Transverse colon (tissue), 4 donors: Measurements from ENCODE around the gene SMIM44. TPM values are rescaled to one million over a fixed set of nuclear protein-coding genes. Genes with fewer than 3 reads are reported as not detected.
A peak's percentile ranks its signal among the peaks of the same experiment; 100 is the strongest.
"Not testable (repeated sequence)": the region's sequence is repeated elsewhere in the genome, so short reads cannot be mapped to it uniquely, and the experiment has no call there.

Experiments used
- DNase-seq: peaks from one replicate; pipeline ENCODE4 v3.0.0-alpha.2; 2019
- H3K27ac ChIP-seq, 4 donors: fragments of 200-600 bp; sonication (generic); 2 replicates each; pipeline ENCODE4 v1.5.1; 2016 to 2018; ENCODE audit warnings: inconsistent platforms in 4 of 4
- H3K27me3 ChIP-seq: fragments of 200-600 bp; sonication (generic); 2 replicates; pipeline ENCODE4 v1.5.1; 2017; ENCODE audit warnings: inconsistent platforms
- H3K36me3 ChIP-seq, 4 donors: fragments of 200-600 bp; sonication (generic); 2 replicates each; pipeline ENCODE4 v1.5.1; 2017 to 2019; ENCODE audit warnings: inconsistent platforms in 4 of 4
- H3K4me1 ChIP-seq, 4 donors: fragments of 200-600 bp; sonication (generic); 2 replicates each; pipeline ENCODE4 v1.5.1; 2017 to 2020; ENCODE audit warnings: inconsistent platforms in 4 of 4
- H3K4me3 ChIP-seq, 4 donors: fragments of 200-600 bp; sonication (generic); 1 replicate in 1 of 4; 2 replicates in 3 of 4; pipeline versions ENCODE4 v1.5.1 to v1.6.1; 2017 to 2019; ENCODE audit warnings: inconsistent platforms in 4 of 4
- H3K9me3 ChIP-seq, 2 donors: fragments of 200-600 bp; sonication (generic); 2 replicates each; pipeline ENCODE4 v1.5.1; 2017 to 2019; ENCODE audit warnings: inconsistent platforms in 2 of 2
- CTCF ChIP-seq, 5 experiments: fragments of 200-600 bp in 3 of 5; fragments of 450-650 bp in 2 of 5; sonication (generic) in 3 of 5; IDR thresholded peaks; 1 replicate in 2 of 5; 2 replicates in 3 of 5; pipeline ENCODE4 v1.5.1; 2016 to 2017; ENCODE audit warnings: antibody characterized with exemption in 5 of 5, inconsistent platforms in 3 of 5, mild to moderate bottlenecking in 2 of 5, moderate library complexity in 1 of 5
- EP300 ChIP-seq: sonication (generic); formaldehyde crosslinking; IDR thresholded peaks from one replicate; pipeline ENCODE4 v1.6.1; 2017; ENCODE audit warnings: antibody characterized with exemption, low read depth
- POLR2A ChIP-seq: fragments of 450-650 bp; IDR thresholded peaks from one replicate; pipeline ENCODE4 v1.6.1; 2016; ENCODE audit warnings: antibody characterized with exemption, mild to moderate bottlenecking, moderate library complexity
- POLR2AphosphoS5 ChIP-seq, 3 donors: sonication (generic); formaldehyde crosslinking; IDR thresholded peaks; one replicate each; pipeline ENCODE4 v1.6.1; 2016; ENCODE audit warnings: antibody characterized with exemption in 3 of 3
- WGBS, 2 donors: methylation state at CpG; one replicate each; pipeline ENCODE4 v1.1.5; 2018; ENCODE audit warnings: low coverage in 1 of 2; 5-methylcytosine and 5-hydroxymethylcytosine counted together
- in situ Hi-C, 4 donors: fragments of 200-750 bp; cut with MboI; loops; one replicate each; pipeline versions ENCODE4 v1.15.0 to v1.15.1; 2017; ENCODE audit warnings: low sequenced_read_pairs in 3 of 4, low pct_ligation_motif_present in 1 of 4, low pct_unique_long_range_greater_than_20kb in 1 of 4
- intact Hi-C: fragments of 100-400 bp; cut with DNase I; formaldehyde crosslinking; loops from one replicate; pipeline ENCODE4 v1.15.1; 2023; ENCODE audit warnings: low total_unique reads
- total RNA-seq, 4 donors: library from RNA; depleted of rRNA; stranded (reverse); fragments of >200 nt; gene quantifications; one replicate each; pipeline ENCODE4 v1.1.0, GENCODE V29; 2016

The SMIM44 gene
- total RNA-seq, 4 donors from 2014 or later: 4.1 to 15.3 TPM; not detected in 2

DNA sequence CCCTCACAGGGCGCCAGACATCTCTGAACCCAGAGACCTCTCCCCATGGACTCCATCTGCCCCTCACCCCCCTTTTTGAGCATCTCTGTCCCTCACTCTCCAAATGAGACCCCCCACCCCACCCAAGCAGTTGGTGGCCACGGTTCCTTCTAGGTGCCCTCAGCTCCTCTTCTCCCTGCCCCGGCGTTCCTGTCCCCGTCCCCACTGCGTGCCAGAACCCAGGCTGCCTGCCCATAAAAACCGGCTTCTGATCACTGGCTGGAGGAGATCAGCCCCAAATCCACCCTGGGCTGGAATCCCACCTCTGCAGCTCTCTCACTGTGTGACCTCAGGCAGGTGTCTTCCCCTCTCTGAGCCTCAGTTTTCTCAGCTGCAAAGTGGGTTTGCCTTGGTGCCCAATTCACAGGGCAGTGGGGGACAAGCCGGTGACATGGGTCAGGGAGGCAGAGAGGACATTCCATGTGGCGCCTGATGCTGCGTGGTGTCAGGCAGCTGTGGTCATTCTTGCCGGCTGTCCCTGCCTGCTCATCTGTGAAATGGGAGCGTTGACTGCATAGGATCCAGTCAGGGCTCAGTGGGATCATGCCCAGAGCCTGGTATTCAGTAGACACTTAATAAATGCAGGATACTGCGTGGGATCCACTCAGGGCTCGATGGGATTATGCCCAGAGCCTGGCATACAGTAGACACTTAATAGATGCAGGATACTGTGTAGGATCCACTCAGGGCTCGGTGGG is 28.4 kb downstream of the SMIM44 start:
- H3K4me3 ChIP-seq: no peak overlapping the region
- peaks cover 17 to 37% (median 31%) of the 10 kb centered on the region in 4 donors for H3K4me1 ChIP-seq
- TF ChIP-seq EP300 (no peak), POLR2AphosphoS5 (IDR thresholded peaks at IDR 0.05) (no peak), POLR2A (no peak)
- H3K27ac ChIP-seq: peak overlapping the region in 2 of 4 donors; percentile 43 to 87
- H3K36me3 ChIP-seq: peaks cover 0 to 40% (median 4%) of the 10 kb centered on the region in 4 donors
- WGBS, 2 donors: 94 to 95% methylated on average over 3 to 15 of the region's 15 CpGs
- intact Hi-C loops: no loop called here
- no peaks in the 10 kb centered on the region for H3K27me3 ChIP-seq
- in situ Hi-C loops: no loop called here
- H3K9me3 ChIP-seq: no peaks in the 10 kb centered on the region
- no peak for DNase-seq

DNA sequence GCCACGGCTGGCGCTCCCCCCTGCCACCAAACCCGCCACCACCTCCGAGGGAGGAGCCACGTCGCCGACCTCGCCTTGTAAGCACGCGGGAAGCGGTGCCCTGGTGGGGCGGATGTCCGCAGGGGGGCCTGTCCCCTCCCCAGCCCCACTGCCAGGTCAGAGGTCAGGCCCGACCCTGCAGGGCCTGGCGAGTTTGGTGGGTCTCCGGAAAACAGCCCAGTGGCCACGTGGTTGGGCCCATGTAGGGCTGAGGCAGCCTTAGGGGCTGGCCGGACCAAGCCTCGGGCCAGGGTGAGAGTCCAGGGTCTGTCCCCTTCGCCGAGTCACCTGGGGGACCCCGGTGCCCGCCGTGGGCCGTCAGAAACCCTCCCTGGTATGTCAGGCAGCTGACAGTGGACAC is 29.4 kb downstream of the SMIM44 start:
- TF ChIP-seq POLR2AphosphoS5 (IDR thresholded peaks at IDR 0.05): no peak
- TF ChIP-seq EP300: no peak
- peaks cover 0 to 48% (median 6%) of the 10 kb centered on the region in 4 donors for H3K36me3 ChIP-seq
- no peak overlapping the region for H3K4me3 ChIP-seq
- 79% methylated on average over 25 of the region's 25 CpGs; no CpG with 5 or more reads in 1 of the 2 donors for WGBS, 2 donors
- in situ Hi-C loops: no loop called here
- intact Hi-C loops: no loop called here
- H3K9me3 ChIP-seq: no peaks in the 10 kb centered on the region
- no peaks in the 10 kb centered on the region for H3K27me3 ChIP-seq
- peak overlapping the region in 3 of 4 donors; percentile 27 to 69 (median 43) for H3K27ac ChIP-seq
- peaks cover 15 to 29% (median 23%) of the 10 kb centered on the region in 4 donors for H3K4me1 ChIP-seq
- DNase-seq: no peak

DNA sequence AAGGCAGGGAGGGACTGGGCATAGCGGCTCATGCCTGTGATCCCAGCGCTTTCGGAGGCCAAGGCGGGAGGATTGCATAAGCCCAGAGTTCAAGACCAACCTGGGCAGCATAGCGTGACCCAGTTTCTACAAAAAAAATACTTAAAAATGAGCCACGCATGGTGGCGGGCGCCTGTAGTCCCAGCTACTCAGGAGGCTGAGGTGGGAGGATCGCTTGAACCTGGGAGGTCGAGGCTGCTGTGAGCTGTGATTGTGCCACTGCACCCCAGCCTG is 30.4 kb downstream of the SMIM44 start:
- peaks cover 0 to 48% (median 7%) of the 10 kb centered on the region in 4 donors for H3K36me3 ChIP-seq
- H3K27me3 ChIP-seq, in situ Hi-C loops, DNase-seq, intact Hi-C loops, H3K4me3 ChIP-seq, H3K9me3 ChIP-seq: not testable (repeated sequence)
- H3K27ac ChIP-seq: peak overlapping the region in 3 of 4 donors; percentile 69 to 83 (median 81)
- WGBS, 2 donors: 97% methylated on average over 10 of the region's 10 CpGs; no CpG with 5 or more reads in 1 of the 2 donors
- peaks cover 8 to 20% (median 14%) of the 10 kb centered on the region in 4 donors for H3K4me1 ChIP-seq

DNA sequence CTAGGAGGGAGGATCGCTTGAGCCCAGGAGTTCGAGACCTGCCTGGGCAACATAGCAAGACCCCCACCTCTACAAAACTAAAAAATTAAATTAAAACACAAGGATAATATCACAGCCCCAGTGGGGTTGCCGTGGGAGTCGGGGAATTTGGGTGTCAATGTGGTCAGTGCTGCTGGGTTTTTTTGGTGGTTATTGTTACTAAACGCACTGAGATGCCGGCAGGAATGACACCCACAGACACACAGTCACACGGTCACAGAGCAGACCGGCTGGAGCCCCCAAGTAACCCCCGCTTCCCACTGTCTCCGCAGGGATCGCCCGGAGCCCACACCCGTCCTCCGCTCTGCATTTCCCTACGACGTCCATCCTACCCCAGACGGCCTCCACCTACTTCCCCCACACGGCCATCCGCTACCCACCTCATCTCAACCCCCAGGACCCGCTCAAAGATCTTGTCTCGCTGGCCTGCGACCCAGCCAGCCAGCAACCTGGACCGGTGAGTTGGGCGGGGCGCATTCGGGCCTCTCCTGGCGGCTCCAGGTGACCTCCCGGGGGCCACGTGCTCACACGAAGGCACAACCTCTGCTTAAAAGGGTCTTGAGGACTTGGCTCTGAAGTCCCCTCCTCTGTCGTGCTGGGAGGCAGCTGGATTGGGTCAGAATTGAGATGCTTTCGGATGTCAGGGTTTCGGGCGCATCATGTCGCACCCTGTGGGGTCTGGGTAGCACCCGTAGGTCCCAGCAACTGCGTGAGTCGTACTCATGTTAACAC is 30.9 kb downstream of the SMIM44 start:
- Histone ChIP-seq H3K4me3 (no peak overlapping the region), H3K9me3 (no peaks in the 10 kb centered on the region), H3K4me1 (peaks cover 3 to 15% (median 9%) of the 10 kb centered on the region in 4 donors), H3K36me3 (peaks cover 0 to 52% (median 7%) of the 10 kb centered on the region in 4 donors), H3K27ac (peak overlapping the region; percentile 69 to 83 (median 76)), H3K27me3 (no peaks in the 10 kb centered on the region)
- 92 to 96% methylated on average over 11 to 38 of the region's 38 CpGs for WGBS, 2 donors
- intact Hi-C loops: no loop called here
- in situ Hi-C loops: no loop called here
- TF ChIP-seq POLR2AphosphoS5 (IDR thresholded peaks at IDR 0.05) (no peak), CTCF (IDR thresholded peaks at IDR 0.05) (no peak), EP300 (no peak), POLR2A (no peak)
- DNase-seq: no peak

GRCh38 chr19:3451451-3451866 is 31.8 kb downstream of the SMIM44 start:
- in situ Hi-C loops (no loop called here), intact Hi-C loops (no loop called here)
- TF ChIP-seq EP300 (no peak), CTCF (IDR thresholded peaks at IDR 0.05) (no peak), POLR2A (no peak)
- peaks cover 0 to 49% (median 7%) of the 10 kb centered on the region in 4 donors for H3K36me3 ChIP-seq
- WGBS, 2 donors: 67 to 92% methylated on average over 3 to 10 of the region's 10 CpGs
- H3K4me1 ChIP-seq: peaks cover 0 to 6% (median 4%) of the 10 kb centered on the region in 4 donors
- DNase-seq: no peak
- H3K27ac ChIP-seq: peak overlapping the region; percentile 69 to 83 (median 76)
- H3K9me3 ChIP-seq: no peaks in the 10 kb centered on the region
- no peak overlapping the region for H3K4me3 ChIP-seq
- H3K27me3 ChIP-seq: no peaks in the 10 kb centered on the region
